ENCODE measurements around the gene SLC8A1. TPM values are rescaled to one million over a fixed set of nuclear protein-coding genes. Genes with fewer than 3 reads are reported as not detected.

The SLC8A1 gene
- total RNA-seq, 1 donor from 2014 or later = 9.6 TPM

DNA sequence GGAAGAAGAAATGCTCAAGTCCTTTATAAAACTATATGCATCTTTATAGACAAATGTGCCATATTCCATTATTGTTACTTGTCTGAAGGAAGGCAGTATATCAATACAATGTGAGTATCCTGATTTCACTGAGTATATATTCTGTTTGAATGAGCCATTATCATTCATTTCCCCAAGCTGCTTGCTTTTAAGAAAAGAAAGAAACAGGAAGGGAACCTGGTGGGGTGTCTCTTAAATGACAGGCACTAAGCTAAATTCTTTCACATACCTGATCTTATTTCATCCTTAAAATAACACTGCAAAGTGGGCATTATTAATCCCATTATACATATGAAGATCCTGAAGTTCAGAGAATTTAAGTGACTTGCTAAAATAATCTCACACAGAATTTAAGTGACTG, 307.9 kb downstream of the SLC8A1 start:
- DNase-seq (ENCODE audit: low spot score) = no peak
- peaks cover 14% of the 10 kb centered on the region for H3K4me1 Mint-ChIP-seq
- Histone ChIP-seq H3F3A (ENCODE audit: low read depth) (no peaks in the 10 kb centered on the region), H2AFZ (replicated peaks) (no peak overlapping the region), H3K9me3 (ENCODE audit: low read depth) (no peaks in the 10 kb centered on the region), H4K20me1 (ENCODE audit: low read depth) (no peaks in the 10 kb centered on the region), H3K4me2 (peak overlapping the region; percentile 24), H3K4me1 (peaks cover 18% of the 10 kb centered on the region), H3K9ac (no peak overlapping the region), H3K79me2 (ENCODE audit: low read depth) (no peaks in the 10 kb centered on the region), H3K27me3 (no peaks in the 10 kb centered on the region), H3K36me3 (no peaks in the 10 kb centered on the region), H3K4me3 (no peak overlapping the region), H3K27ac (no peak overlapping the region)
- H3K36me3 Mint-ChIP-seq = no peaks in the 10 kb centered on the region
- H3K27ac Mint-ChIP-seq = no peak overlapping the region
- no peaks in the 10 kb centered on the region for H3K9me3 Mint-ChIP-seq
- H3K27me3 Mint-ChIP-seq (ENCODE audit: insufficient read depth, low read depth) = peaks cover 3% of the 10 kb centered on the region
- TF ChIP-seq EZH2 (IDR thresholded peaks at IDR 0.05) = no peak
- no peak for TF ChIP-seq EZH2phosphoT487 (IDR thresholded peaks at IDR 0.05)
- TF ChIP-seq, protein P1, sequence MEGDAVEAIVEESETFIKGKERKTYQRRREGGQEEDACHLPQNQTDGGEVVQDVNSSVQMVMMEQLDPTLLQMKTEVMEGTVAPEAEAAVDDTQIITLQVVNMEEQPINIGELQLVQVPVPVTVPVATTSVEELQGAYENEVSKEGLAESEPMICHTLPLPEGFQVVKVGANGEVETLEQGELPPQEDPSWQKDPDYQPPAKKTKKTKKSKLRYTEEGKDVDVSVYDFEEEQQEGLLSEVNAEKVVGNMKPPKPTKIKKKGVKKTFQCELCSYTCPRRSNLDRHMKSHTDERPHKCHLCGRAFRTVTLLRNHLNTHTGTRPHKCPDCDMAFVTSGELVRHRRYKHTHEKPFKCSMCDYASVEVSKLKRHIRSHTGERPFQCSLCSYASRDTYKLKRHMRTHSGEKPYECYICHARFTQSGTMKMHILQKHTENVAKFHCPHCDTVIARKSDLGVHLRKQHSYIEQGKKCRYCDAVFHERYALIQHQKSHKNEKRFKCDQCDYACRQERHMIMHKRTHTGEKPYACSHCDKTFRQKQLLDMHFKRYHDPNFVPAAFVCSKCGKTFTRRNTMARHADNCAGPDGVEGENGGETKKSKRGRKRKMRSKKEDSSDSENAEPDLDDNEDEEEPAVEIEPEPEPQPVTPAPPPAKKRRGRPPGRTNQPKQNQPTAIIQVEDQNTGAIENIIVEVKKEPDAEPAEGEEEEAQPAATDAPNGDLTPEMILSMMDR (IDR thresholded peaks at IDR 0.05) = no peak
- no peak overlapping the region for H3K4me3 Mint-ChIP-seq

DNA sequence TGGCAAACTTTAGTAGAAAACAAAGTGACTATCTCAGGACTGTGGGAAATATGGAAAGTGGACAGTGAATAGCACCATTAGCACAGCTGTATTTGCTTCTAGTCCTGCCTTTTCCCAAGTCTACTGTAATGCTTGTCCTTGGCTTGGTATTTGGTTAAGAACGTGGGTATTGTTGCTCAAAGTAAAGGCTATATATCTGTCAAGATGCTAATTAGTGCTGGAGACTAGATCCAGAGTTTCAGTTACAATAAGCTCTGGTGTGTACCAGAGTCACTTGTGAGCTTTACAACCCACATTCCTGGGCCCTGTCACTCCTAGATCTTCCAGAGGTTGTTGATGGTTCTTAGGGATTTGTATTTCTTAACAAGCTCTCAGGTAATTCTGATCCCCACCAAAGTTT, 313.6 kb downstream of the SLC8A1 start:
- H3F3A ChIP-seq (ENCODE audit: low read depth) = no peaks in the 10 kb centered on the region
- Mint-ChIP-seq H3K27ac (no peak overlapping the region), H3K4me3 (no peak overlapping the region), H3K4me1 (peaks cover 4% of the 10 kb centered on the region), H3K27me3 (ENCODE audit: insufficient read depth, low read depth) (peaks cover 3% of the 10 kb centered on the region), H3K9me3 (no peaks in the 10 kb centered on the region), H3K36me3 (no peaks in the 10 kb centered on the region)
- no peak overlapping the region for H3K27ac ChIP-seq
- no peak overlapping the region for H3K9ac ChIP-seq
- no peaks in the 10 kb centered on the region for H3K9me3 ChIP-seq (ENCODE audit: low read depth)
- peaks cover under 1% of the 10 kb centered on the region for H3K4me1 ChIP-seq
- no peak for TF ChIP-seq EZH2phosphoT487 (IDR thresholded peaks at IDR 0.05)
- TF ChIP-seq, protein P1 (IDR thresholded peaks at IDR 0.05) = no peak
- TF ChIP-seq EZH2 (IDR thresholded peaks at IDR 0.05) = no peak
- H3K4me2 ChIP-seq = no peak overlapping the region
- H3K79me2 ChIP-seq (ENCODE audit: low read depth) = no peaks in the 10 kb centered on the region
- DNase-seq (ENCODE audit: low spot score) = no peak
- H3K27me3 ChIP-seq = no peaks in the 10 kb centered on the region
- no peaks in the 10 kb centered on the region for H4K20me1 ChIP-seq (ENCODE audit: low read depth)
- no peak overlapping the region for H2AFZ ChIP-seq (replicated peaks)
- no peak overlapping the region for H3K4me3 ChIP-seq
- no peaks in the 10 kb centered on the region for H3K36me3 ChIP-seq

DNA sequence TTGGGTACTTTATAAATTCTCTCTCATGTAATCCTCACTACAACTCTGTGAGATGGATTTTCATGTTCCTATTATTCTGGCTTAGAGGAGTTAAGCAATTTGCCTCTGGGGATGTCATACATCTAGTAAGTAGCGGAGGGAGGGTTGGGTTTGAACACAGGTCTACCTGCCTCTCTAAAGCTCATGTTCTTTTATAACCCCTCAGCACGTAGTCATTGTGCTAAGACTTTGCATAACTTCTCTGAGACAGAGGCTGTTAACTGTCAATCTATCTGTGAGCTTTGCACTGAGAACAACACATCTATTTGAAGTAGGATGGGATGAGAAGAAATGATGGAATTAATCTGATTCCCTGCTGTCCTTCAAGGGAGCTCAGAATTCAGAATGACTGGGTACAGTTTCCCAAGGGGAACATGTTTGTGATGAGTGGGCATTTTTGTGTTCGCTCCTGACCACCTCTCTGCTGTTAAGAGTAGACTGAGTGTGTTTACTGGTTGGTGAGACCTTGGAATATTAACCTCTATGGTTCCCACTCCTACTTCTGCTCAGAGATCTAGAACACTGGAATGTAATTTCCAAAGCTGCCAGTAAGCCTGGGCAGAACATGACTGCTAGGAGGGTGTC, 320.7 kb downstream of the SLC8A1 start:
- no peaks in the 10 kb centered on the region for H3K9me3 Mint-ChIP-seq
- TF ChIP-seq, protein P1 (IDR thresholded peaks at IDR 0.05) = no peak
- TF ChIP-seq EZH2 (IDR thresholded peaks at IDR 0.05) = no peak
- Histone ChIP-seq H3K27me3 (no peaks in the 10 kb centered on the region), H3K36me3 (no peaks in the 10 kb centered on the region), H3K4me2 (no peak overlapping the region), H3K4me3 (no peak overlapping the region), H4K20me1 (ENCODE audit: low read depth) (no peaks in the 10 kb centered on the region), H2AFZ (replicated peaks) (no peak overlapping the region), H3K9me3 (ENCODE audit: low read depth) (no peaks in the 10 kb centered on the region), H3K27ac (no peak overlapping the region), H3K4me1 (peaks cover 19% of the 10 kb centered on the region), H3K9ac (no peak overlapping the region), H3K79me2 (ENCODE audit: low read depth) (no peaks in the 10 kb centered on the region), H3F3A (ENCODE audit: low read depth) (no peaks in the 10 kb centered on the region)
- H3K36me3 Mint-ChIP-seq = no peaks in the 10 kb centered on the region
- H3K4me1 Mint-ChIP-seq = peaks cover 19% of the 10 kb centered on the region
- H3K4me3 Mint-ChIP-seq = no peak overlapping the region
- no peak overlapping the region for H3K27ac Mint-ChIP-seq
- H3K27me3 Mint-ChIP-seq (ENCODE audit: insufficient read depth, low read depth) = no peaks in the 10 kb centered on the region
- no peak for DNase-seq (ENCODE audit: low spot score)

Data from neural progenitor cell (in vitro differentiated cells).